GM20000 (cell line): ENCODE measurements around the gene FMN2.
A peak's percentile ranks its signal among the peaks of the same experiment; 100 is the strongest.

Experiments used
- DNase-seq: peaks from one replicate; pipeline ENCODE4 v3.0.0; 2012; ENCODE audit warnings: low spot score
- CTCF ChIP-seq: IDR thresholded peaks from 2 replicates; pipeline ENCODE4 v1.5.1; 2012; ENCODE audit warnings: mild to moderate bottlenecking, control low read depth; ENCODE audit errors: extremely low read depth, missing control alignments

Gene FMN2

GRCh38 chr1:240155605-240156004, 63.9 kb downstream of the FMN2 start:
- no peak for TF ChIP-seq CTCF
- no peak for DNase-seq

GRCh38 chr1:240164742-240165141, 73.1 kb downstream of the FMN2 start:
- no peak for TF ChIP-seq CTCF
- no peak for DNase-seq

GRCh38 chr1:240169188-240169587, 77.5 kb downstream of the FMN2 start:
- DNase-seq, result no peak

GRCh38 chr1:240170266-240170665, 78.6 kb downstream of the FMN2 start:
- DNase-seq, result no peak
- TF ChIP-seq CTCF, result no peak

More at GRCh38 chr1:240169188-240169587, 77.5 kb downstream of the FMN2 start:
- TF ChIP-seq CTCF, result peak; percentile 5

- TF ChIP-seq CTCF, result no peak
- DNase-seq, result no peak
Observed at GRCh38 chr1:240170806-240171205, 79.1 kb downstream of the FMN2 start.

- TF ChIP-seq CTCF, result no peak
- no peak for DNase-seq
Observed at GRCh38 chr1:240171907-240172306, 80.2 kb downstream of the FMN2 start.

GRCh38 chr1:240173836-240174235, 82.2 kb downstream of the FMN2 start:
- DNase-seq, result no peak
- no peak for TF ChIP-seq CTCF

- TF ChIP-seq CTCF, result no peak
Observed at GRCh38 chr1:240174734-240175133, 83.1 kb downstream of the FMN2 start.

More at GRCh38 chr1:240174734-240175133, 83.1 kb downstream of the FMN2 start:
- DNase-seq, result no peak
